Measurements from ENCODE around the gene PTGFRN.

The PTGFRN gene

GRCh38 chr1:116868385-116868784 is 41.3 kb upstream of the PTGFRN start:
- Histone ChIP-seq H3K36me3 (replicated peaks; ENCODE audit: insufficient read depth, low read length) (no peaks in the 10 kb centered on the region), H3K9ac (ENCODE audit: low read length) (no peak overlapping the region), H3K79me2 (ENCODE audit: low read length) (no peaks in the 10 kb centered on the region), H3K4me1 (ENCODE audit: low read length) (no peaks in the 10 kb centered on the region), H4K20me1 (ENCODE audit: insufficient read depth, low read length) (no peaks in the 10 kb centered on the region), H2AFZ (ENCODE audit: low read length) (no peak overlapping the region), H3K9me3 (replicated peaks; ENCODE audit: insufficient read depth, low read length) (no peaks in the 10 kb centered on the region), H3K9me2 (replicated peaks; ENCODE audit: insufficient read depth, low read length) (no peaks in the 10 kb centered on the region), H3K4me2 (ENCODE audit: low read depth, low read length) (no peak overlapping the region), H3K27ac (ENCODE audit: low read length) (no peak overlapping the region), H3K4me3 (ENCODE audit: low read length) (no peak overlapping the region), H3K27me3 (replicated peaks; ENCODE audit: insufficient read depth, low read length) (no peaks in the 10 kb centered on the region), H3F3A (ENCODE audit: insufficient read depth, low read length) (no peaks in the 10 kb centered on the region)
- DNase-seq = no peak
- TF ChIP-seq EZH2phosphoT487 (IDR thresholded peaks at IDR 0.05; ENCODE audit: low read length) (no peak), EZH2 (optimal IDR thresholded peaks at IDR 0.05; ENCODE audit: low read depth, low read length) (no peak), CTCF (IDR thresholded peaks at IDR 0.05; ENCODE audit: low read length) (no peak)

- Histone ChIP-seq H3K36me3 (replicated peaks; ENCODE audit: insufficient read depth, low read length) (no peaks in the 10 kb centered on the region), H3K27ac (ENCODE audit: low read length) (no peak overlapping the region), H3K4me2 (ENCODE audit: low read depth, low read length) (no peak overlapping the region), H3F3A (ENCODE audit: insufficient read depth, low read length) (no peaks in the 10 kb centered on the region), H4K20me1 (ENCODE audit: insufficient read depth, low read length) (no peaks in the 10 kb centered on the region), H3K9me3 (replicated peaks; ENCODE audit: insufficient read depth, low read length) (no peaks in the 10 kb centered on the region), H3K9me2 (replicated peaks; ENCODE audit: insufficient read depth, low read length) (no peaks in the 10 kb centered on the region), H3K4me1 (ENCODE audit: low read length) (no peaks in the 10 kb centered on the region), H3K79me2 (ENCODE audit: low read length) (no peaks in the 10 kb centered on the region), H3K9ac (ENCODE audit: low read length) (no peak overlapping the region), H3K27me3 (replicated peaks; ENCODE audit: insufficient read depth, low read length) (no peaks in the 10 kb centered on the region), H2AFZ (ENCODE audit: low read length) (no peak overlapping the region), H3K4me3 (ENCODE audit: low read length) (no peak overlapping the region)
- TF ChIP-seq EZH2phosphoT487 (IDR thresholded peaks at IDR 0.05; ENCODE audit: low read length) (no peak), CTCF (IDR thresholded peaks at IDR 0.05; ENCODE audit: low read length) (no peak), EZH2 (optimal IDR thresholded peaks at IDR 0.05; ENCODE audit: low read depth, low read length) (no peak)
- no peak for DNase-seq
Measured at GRCh38 chr1:116869611-116870010, 40.1 kb upstream of the PTGFRN start.

DNA sequence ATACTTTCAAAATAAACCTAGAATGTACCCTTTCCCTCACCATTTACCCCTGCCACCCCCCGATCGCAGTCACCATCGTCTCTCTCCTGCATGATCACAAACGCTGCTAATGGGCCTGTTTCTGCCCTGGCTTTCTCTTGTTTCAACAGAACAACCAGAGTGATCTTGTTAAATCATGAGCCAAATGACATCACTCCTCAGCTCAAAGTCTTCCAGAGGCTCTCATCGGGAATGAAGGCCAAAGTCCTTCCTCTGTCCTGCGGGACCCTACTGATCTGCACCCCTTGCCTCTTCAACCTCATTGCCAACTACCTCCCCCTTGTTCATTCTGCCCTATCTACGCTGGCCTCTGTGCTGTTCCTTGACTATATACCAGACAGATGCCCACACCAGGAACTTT is 39.4 kb upstream of the PTGFRN start:
- H2AFZ ChIP-seq (ENCODE audit: low read length) = no peak overlapping the region
- H3K9me3 ChIP-seq (replicated peaks; ENCODE audit: insufficient read depth, low read length) = no peaks in the 10 kb centered on the region
- H3F3A ChIP-seq (ENCODE audit: insufficient read depth, low read length) = no peaks in the 10 kb centered on the region
- no peaks in the 10 kb centered on the region for H3K27me3 ChIP-seq (replicated peaks; ENCODE audit: insufficient read depth, low read length)
- DNase-seq = no peak
- no peaks in the 10 kb centered on the region for H3K36me3 ChIP-seq (replicated peaks; ENCODE audit: insufficient read depth, low read length)
- H3K4me1 ChIP-seq (ENCODE audit: low read length) = no peaks in the 10 kb centered on the region
- TF ChIP-seq EZH2 (optimal IDR thresholded peaks at IDR 0.05; ENCODE audit: low read depth, low read length) (no peak), CTCF (IDR thresholded peaks at IDR 0.05; ENCODE audit: low read length) (no peak), EZH2phosphoT487 (IDR thresholded peaks at IDR 0.05; ENCODE audit: low read length) (no peak)
- no peaks in the 10 kb centered on the region for H3K9me2 ChIP-seq (replicated peaks; ENCODE audit: insufficient read depth, low read length)
- no peaks in the 10 kb centered on the region for H4K20me1 ChIP-seq (ENCODE audit: insufficient read depth, low read length)
- H3K9ac ChIP-seq (ENCODE audit: low read length) = no peak overlapping the region
- H3K4me2 ChIP-seq (ENCODE audit: low read depth, low read length) = no peak overlapping the region
- H3K4me3 ChIP-seq (ENCODE audit: low read length) = no peak overlapping the region
- H3K27ac ChIP-seq (ENCODE audit: low read length) = no peak overlapping the region
- no peaks in the 10 kb centered on the region for H3K79me2 ChIP-seq (ENCODE audit: low read length)
